Ishikawa (cell line): ENCODE data around the gene RGS7.

Experiments used
- CEBPB ChIP-seq: IDR thresholded peaks from 2 replicates; pipeline ENCODE4 v1.6.1; 2012
- CREB1 ChIP-seq: IDR thresholded peaks from 2 replicates; pipeline ENCODE4 v1.6.1; 2012; ENCODE audit warnings: low read depth
- EGR1 ChIP-seq: IDR thresholded peaks from 2 replicates; pipeline ENCODE4 v1.6.1; 2012
- EP300 ChIP-seq: IDR thresholded peaks from 2 replicates; pipeline ENCODE4 v1.6.1; 2012; ENCODE audit warnings: borderline replicate concordance
- RAD21 ChIP-seq: IDR thresholded peaks from 2 replicates; pipeline ENCODE4 v1.6.1; 2012; ENCODE audit warnings: low read depth
- TAF1 ChIP-seq: IDR thresholded peaks from 2 replicates; pipeline ENCODE4 v1.6.1; 2012; ENCODE audit warnings: low read depth, mild to moderate bottlenecking
- TCF12 ChIP-seq: IDR thresholded peaks from 2 replicates; pipeline ENCODE4 v1.6.1; 2012; ENCODE audit warnings: low read depth
- USF1 ChIP-seq: IDR thresholded peaks from 2 replicates; pipeline ENCODE4 v1.6.1; 2012
- ZBTB7A ChIP-seq: IDR thresholded peaks from 2 replicates; pipeline ENCODE4 v1.6.1; 2012; ENCODE audit warnings: low read depth
- TF ChIP-seq, protein P1 (sequence below): IDR thresholded peaks from 2 replicates; pipeline ENCODE4 v1.6.1; 2012; ENCODE audit warnings: low read depth, mild to moderate bottlenecking
- TF ChIP-seq, protein P2 (sequence below): IDR thresholded peaks from 2 replicates; pipeline ENCODE4 v1.6.1; 2012

DNA sequence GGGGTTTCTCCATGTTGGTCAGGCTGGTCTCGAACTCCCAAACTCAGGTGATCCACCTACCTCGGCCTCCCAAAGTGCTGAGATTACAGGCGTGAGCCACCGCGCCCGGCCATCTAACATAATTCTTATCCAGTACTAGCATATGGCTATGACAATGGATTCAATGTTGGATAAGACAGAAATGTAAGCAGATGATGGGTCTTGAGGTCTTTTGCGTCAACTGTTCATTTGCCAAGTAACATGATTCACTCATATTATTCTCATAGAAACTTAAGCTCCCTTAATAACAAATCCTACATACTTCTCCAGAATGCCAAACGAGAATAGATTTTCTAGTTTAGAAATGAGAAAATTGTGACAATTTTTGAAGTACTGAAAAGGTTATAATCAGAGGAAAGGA is 170.3 kb downstream of the RGS7 start:
- TF ChIP-seq EGR1: no peak
- TF ChIP-seq, protein P1, sequence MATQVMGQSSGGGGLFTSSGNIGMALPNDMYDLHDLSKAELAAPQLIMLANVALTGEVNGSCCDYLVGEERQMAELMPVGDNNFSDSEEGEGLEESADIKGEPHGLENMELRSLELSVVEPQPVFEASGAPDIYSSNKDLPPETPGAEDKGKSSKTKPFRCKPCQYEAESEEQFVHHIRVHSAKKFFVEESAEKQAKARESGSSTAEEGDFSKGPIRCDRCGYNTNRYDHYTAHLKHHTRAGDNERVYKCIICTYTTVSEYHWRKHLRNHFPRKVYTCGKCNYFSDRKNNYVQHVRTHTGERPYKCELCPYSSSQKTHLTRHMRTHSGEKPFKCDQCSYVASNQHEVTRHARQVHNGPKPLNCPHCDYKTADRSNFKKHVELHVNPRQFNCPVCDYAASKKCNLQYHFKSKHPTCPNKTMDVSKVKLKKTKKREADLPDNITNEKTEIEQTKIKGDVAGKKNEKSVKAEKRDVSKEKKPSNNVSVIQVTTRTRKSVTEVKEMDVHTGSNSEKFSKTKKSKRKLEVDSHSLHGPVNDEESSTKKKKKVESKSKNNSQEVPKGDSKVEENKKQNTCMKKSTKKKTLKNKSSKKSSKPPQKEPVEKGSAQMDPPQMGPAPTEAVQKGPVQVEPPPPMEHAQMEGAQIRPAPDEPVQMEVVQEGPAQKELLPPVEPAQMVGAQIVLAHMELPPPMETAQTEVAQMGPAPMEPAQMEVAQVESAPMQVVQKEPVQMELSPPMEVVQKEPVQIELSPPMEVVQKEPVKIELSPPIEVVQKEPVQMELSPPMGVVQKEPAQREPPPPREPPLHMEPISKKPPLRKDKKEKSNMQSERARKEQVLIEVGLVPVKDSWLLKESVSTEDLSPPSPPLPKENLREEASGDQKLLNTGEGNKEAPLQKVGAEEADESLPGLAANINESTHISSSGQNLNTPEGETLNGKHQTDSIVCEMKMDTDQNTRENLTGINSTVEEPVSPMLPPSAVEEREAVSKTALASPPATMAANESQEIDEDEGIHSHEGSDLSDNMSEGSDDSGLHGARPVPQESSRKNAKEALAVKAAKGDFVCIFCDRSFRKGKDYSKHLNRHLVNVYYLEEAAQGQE: no peak
- no peak for TF ChIP-seq TAF1
- TF ChIP-seq CREB1: no peak
- no peak for TF ChIP-seq USF1
- TF ChIP-seq, protein P2, sequence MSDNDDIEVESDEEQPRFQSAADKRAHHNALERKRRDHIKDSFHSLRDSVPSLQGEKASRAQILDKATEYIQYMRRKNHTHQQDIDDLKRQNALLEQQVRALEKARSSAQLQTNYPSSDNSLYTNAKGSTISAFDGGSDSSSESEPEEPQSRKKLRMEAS: no peak
- TF ChIP-seq TCF12: no peak
- no peak for TF ChIP-seq EP300
- no peak for TF ChIP-seq ZBTB7A
- TF ChIP-seq CEBPB: no peak
- no peak for TF ChIP-seq RAD21
